Endothelial cell (in vitro differentiated cells): ENCODE measurements around the gene ANTXR1. TPM values are rescaled to one million over a fixed set of nuclear protein-coding genes. Genes with fewer than 3 reads are reported as not detected.

Source experiments
- DNase-seq: peaks from one replicate; pipeline ENCODE4 v3.0.0; 2021; ENCODE audit warnings: low spot score
- H3K27ac Mint-ChIP-seq: one replicate; pipeline ENCODE4 v1.8.0; 2021; ENCODE audit warnings: mixed read lengths, inconsistent platforms; ENCODE audit not compliant: unreplicated experiment
- H3K27me3 Mint-ChIP-seq: one replicate; pipeline ENCODE4 v1.8.0; 2021; ENCODE audit warnings: mild to moderate bottlenecking, moderate library complexity, mixed read lengths, inconsistent platforms; ENCODE audit not compliant: unreplicated experiment
- H3K36me3 Mint-ChIP-seq: one replicate; pipeline ENCODE4 v1.8.0; 2021; ENCODE audit warnings: mild to moderate bottlenecking, low read depth, mixed read lengths, inconsistent platforms; ENCODE audit not compliant: unreplicated experiment
- H3K4me1 Mint-ChIP-seq: one replicate; pipeline ENCODE4 v1.8.0; 2021; ENCODE audit warnings: mild to moderate bottlenecking, mixed read lengths, inconsistent platforms; ENCODE audit not compliant: unreplicated experiment
- H3K4me3 Mint-ChIP-seq: one replicate; pipeline ENCODE4 v1.8.0; 2021; ENCODE audit warnings: mild to moderate bottlenecking, mixed read lengths, inconsistent platforms; ENCODE audit not compliant: unreplicated experiment
- H3K9me3 Mint-ChIP-seq: one replicate; pipeline ENCODE4 v1.8.0; 2021; ENCODE audit warnings: mixed read lengths, inconsistent platforms; ENCODE audit not compliant: unreplicated experiment
- CTCF ChIP-seq: fragments of 200-600 bp; sonication (generic); IDR thresholded peaks from one replicate; pipeline ENCODE4 v1.5.0; 2021; ENCODE audit warnings: antibody characterized with exemption; ENCODE audit not compliant: unreplicated experiment
- total RNA-seq: library from RNA; stranded (reverse); fragmentation: NEBNext Ultra II Directional; extraction: Animal tissue kit (Norgen Biotek cat#: 25700); gene quantifications from one replicate; pipeline ENCODE4 v1.2.1, GENCODE V29; 2021; ENCODE audit not compliant: unreplicated experiment

The ANTXR1 gene
- total RNA-seq, 1 donor from 2014 or later = 7.5 TPM

- H3K36me3 Mint-ChIP-seq = peaks cover 4% of the 10 kb centered on the region
- H3K27me3 Mint-ChIP-seq = peaks cover 3% of the 10 kb centered on the region
- no peak for DNase-seq
- peak overlapping the region; percentile 51 for H3K27ac Mint-ChIP-seq
- H3K9me3 Mint-ChIP-seq = no peaks in the 10 kb centered on the region
- TF ChIP-seq CTCF = no peak
- peaks cover 30% of the 10 kb centered on the region for H3K4me1 Mint-ChIP-seq
- no peak overlapping the region for H3K4me3 Mint-ChIP-seq
These were observed 209.2 kb downstream of the ANTXR1 start for GRCh38 chr2:69221960-69222751.

GRCh38 chr2:69222953-69223658 lies 210.1 kb downstream of the ANTXR1 start:
- DNase-seq = no peak
- no peaks in the 10 kb centered on the region for H3K9me3 Mint-ChIP-seq
- peak overlapping the region; percentile 78 for H3K27ac Mint-ChIP-seq
- no peak for TF ChIP-seq CTCF
- peaks cover 30% of the 10 kb centered on the region for H3K4me1 Mint-ChIP-seq
- peaks cover 3% of the 10 kb centered on the region for H3K27me3 Mint-ChIP-seq
- no peak overlapping the region for H3K4me3 Mint-ChIP-seq
- peaks cover 4% of the 10 kb centered on the region for H3K36me3 Mint-ChIP-seq

- Mint-ChIP-seq H3K36me3 (peaks cover 4% of the 10 kb centered on the region), H3K27me3 (peaks cover 3% of the 10 kb centered on the region), H3K27ac (peak overlapping the region; percentile 30), H3K4me3 (no peak overlapping the region), H3K4me1 (peaks cover 27% of the 10 kb centered on the region), H3K9me3 (no peaks in the 10 kb centered on the region)
- no peak for TF ChIP-seq CTCF
- no peak for DNase-seq
These were observed 211.0 kb downstream of the ANTXR1 start for GRCh38 chr2:69223759-69224511.

GRCh38 chr2:69224512-69224837 lies 211.5 kb downstream of the ANTXR1 start:
- Mint-ChIP-seq H3K9me3 (no peaks in the 10 kb centered on the region), H3K27me3 (peaks cover 3% of the 10 kb centered on the region), H3K4me1 (peaks cover 27% of the 10 kb centered on the region), H3K27ac (no peak overlapping the region), H3K36me3 (peaks cover 4% of the 10 kb centered on the region), H3K4me3 (no peak overlapping the region)
- DNase-seq = no peak
- TF ChIP-seq CTCF = no peak
